Endodermal cell (in vitro differentiated cells): ENCODE results near the gene TMEM115. TPM values are rescaled to one million over a fixed set of nuclear protein-coding genes. Genes with fewer than 3 reads are reported as not detected.

Experiments
- DNase-seq: peaks from one replicate; pipeline ENCODE4 v3.0.0-alpha.2; 2017
- H3K27ac ChIP-seq: 2 replicates; pipeline ENCODE4 v1.5.1; 2013; ENCODE audit warnings: mild to moderate bottlenecking, low read depth, low read length, moderate library complexity
- H3K27me3 ChIP-seq: 2 replicates; pipeline ENCODE4 v1.6.1; 2013; ENCODE audit warnings: mild to moderate bottlenecking, low read length, moderate library complexity; ENCODE audit not compliant: insufficient read depth, control insufficient read depth, poor library complexity, severe bottlenecking
- H3K36me3 ChIP-seq: 2 replicates; pipeline ENCODE4 v1.7.0; 2013; ENCODE audit warnings: mild to moderate bottlenecking, low read length, moderate library complexity; ENCODE audit not compliant: control insufficient read depth, insufficient read depth
- H3K4me1 ChIP-seq: one replicate; pipeline ENCODE4 v1.7.0; 2013; ENCODE audit warnings: low read length; ENCODE audit not compliant: control insufficient read depth, insufficient read depth
- H3K4me3 ChIP-seq: 2 replicates; pipeline ENCODE4 v1.5.1; 2013; ENCODE audit warnings: mild to moderate bottlenecking, low read length, moderate library complexity
- H3K9ac ChIP-seq: 2 replicates; pipeline ENCODE4 v1.6.1; 2013; ENCODE audit warnings: mild to moderate bottlenecking, low read length, moderate library complexity; ENCODE audit not compliant: poor library complexity, severe bottlenecking; ENCODE audit errors: extremely low read depth
- H3K9me3 ChIP-seq: 2 replicates; pipeline ENCODE4 v1.6.1; 2013; ENCODE audit warnings: mild to moderate bottlenecking, low read length, moderate library complexity; ENCODE audit not compliant: control insufficient read depth
- H3K27ac Mint-ChIP-seq: 2 replicates; pipeline ENCODE4 v1.8.0; 2020; ENCODE audit warnings: mixed read lengths
- H3K27me3 Mint-ChIP-seq: 2 replicates; pipeline ENCODE4 v1.8.0; 2021; ENCODE audit warnings: mild to moderate bottlenecking, mixed read lengths; ENCODE audit not compliant: insufficient read depth
- H3K36me3 Mint-ChIP-seq: 2 replicates; pipeline ENCODE4 v1.8.0; 2020; ENCODE audit warnings: low read depth, mixed read lengths
- H3K4me1 Mint-ChIP-seq: 2 replicates; pipeline ENCODE4 v1.8.0; 2020; ENCODE audit warnings: mixed read lengths
- H3K4me3 Mint-ChIP-seq: 2 replicates; pipeline ENCODE4 v1.8.0; 2020; ENCODE audit warnings: mild to moderate bottlenecking, moderate library complexity, mixed read lengths
- H3K9me3 Mint-ChIP-seq: 2 replicates; pipeline ENCODE4 v1.8.0; 2020; ENCODE audit warnings: mild to moderate bottlenecking, mixed read lengths
- WGBS, 2 experiments: methylation state at CpG; one replicate each; pipeline versions ENCODE4 v1.1.5 to v1.1.7; 2013; ENCODE audit warnings: missing lambda C conversion rate in 2 of 2, mixed read lengths in 1 of 2; ENCODE audit not compliant: insufficient coverage in 1 of 2, insufficient read length in 1 of 2; 5-methylcytosine and 5-hydroxymethylcytosine counted together
- total RNA-seq, 2 donors: library from RNA; stranded (reverse); fragmentation: NEBNext Ultra II Directional in 1 of 2; extraction: Animal tissue kit (Norgen Biotek cat#: 25700) in 1 of 2; gene quantifications; 2 replicates in 1 of 2; 3 replicates in 1 of 2; pipeline ENCODE4 v1.2.1, GENCODE V29; 2021
- TF ChIP-seq, protein P1 (sequence below): fragments of 200-600 bp; sonication (generic); conservative IDR thresholded peaks from 2 replicates; pipeline ENCODE4 v1.5.0; 2021; ENCODE audit warnings: antibody characterized with exemption, mild to moderate bottlenecking

Gene TMEM115
- total RNA-seq, 2 donors from 2014 or later, result 30.1 to 32.2 TPM

- Histone ChIP-seq H3K4me3 (no peak overlapping the region), H3K27me3 (no peaks in the 10 kb centered on the region), H3K36me3 (no peaks in the 10 kb centered on the region), H3K9ac (no peak overlapping the region), H3K4me1 (no peaks in the 10 kb centered on the region), H3K9me3 (no peaks in the 10 kb centered on the region), H3K27ac (no peak overlapping the region)
- Mint-ChIP-seq H3K4me1 (peaks cover 2% of the 10 kb centered on the region), H3K36me3 (no peaks in the 10 kb centered on the region), H3K27ac (no peak overlapping the region), H3K9me3 (no peaks in the 10 kb centered on the region), H3K4me3 (no peak overlapping the region), H3K27me3 (no peaks in the 10 kb centered on the region)
- no peak for DNase-seq
- WGBS, 2 experiments, result 93 to 95% methylated on average over 9 to 17 of the region's 17 CpGs
- TF ChIP-seq, protein P1, sequence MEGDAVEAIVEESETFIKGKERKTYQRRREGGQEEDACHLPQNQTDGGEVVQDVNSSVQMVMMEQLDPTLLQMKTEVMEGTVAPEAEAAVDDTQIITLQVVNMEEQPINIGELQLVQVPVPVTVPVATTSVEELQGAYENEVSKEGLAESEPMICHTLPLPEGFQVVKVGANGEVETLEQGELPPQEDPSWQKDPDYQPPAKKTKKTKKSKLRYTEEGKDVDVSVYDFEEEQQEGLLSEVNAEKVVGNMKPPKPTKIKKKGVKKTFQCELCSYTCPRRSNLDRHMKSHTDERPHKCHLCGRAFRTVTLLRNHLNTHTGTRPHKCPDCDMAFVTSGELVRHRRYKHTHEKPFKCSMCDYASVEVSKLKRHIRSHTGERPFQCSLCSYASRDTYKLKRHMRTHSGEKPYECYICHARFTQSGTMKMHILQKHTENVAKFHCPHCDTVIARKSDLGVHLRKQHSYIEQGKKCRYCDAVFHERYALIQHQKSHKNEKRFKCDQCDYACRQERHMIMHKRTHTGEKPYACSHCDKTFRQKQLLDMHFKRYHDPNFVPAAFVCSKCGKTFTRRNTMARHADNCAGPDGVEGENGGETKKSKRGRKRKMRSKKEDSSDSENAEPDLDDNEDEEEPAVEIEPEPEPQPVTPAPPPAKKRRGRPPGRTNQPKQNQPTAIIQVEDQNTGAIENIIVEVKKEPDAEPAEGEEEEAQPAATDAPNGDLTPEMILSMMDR, result no peak
Measured at GRCh38 chr3:50380405-50381085, 21.2 kb upstream of the TMEM115 start.

DNA sequence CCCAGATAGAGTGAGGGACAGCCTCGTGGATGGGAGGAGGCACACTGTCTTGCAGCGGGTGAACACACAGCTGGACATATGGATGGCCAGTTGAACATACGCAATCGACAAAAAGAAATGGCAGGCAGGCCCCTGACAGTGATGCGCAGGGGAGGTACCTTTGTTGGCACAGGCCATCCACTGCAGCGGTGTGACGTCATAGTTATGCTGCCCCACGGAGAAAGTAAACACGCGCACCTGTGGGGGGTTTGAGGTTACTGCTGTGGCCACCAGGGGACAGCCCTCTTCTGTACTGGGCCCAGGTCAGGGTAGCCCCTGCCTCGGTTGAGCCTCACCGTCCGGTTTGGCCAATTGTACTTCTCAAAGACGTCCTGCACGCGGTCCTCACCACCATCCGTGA lies 19.4 kb upstream of the TMEM115 start:
- Mint-ChIP-seq H3K36me3 (no peaks in the 10 kb centered on the region), H3K9me3 (no peaks in the 10 kb centered on the region), H3K27ac (no peak overlapping the region), H3K27me3 (no peaks in the 10 kb centered on the region), H3K4me3 (no peak overlapping the region), H3K4me1 (peaks cover 2% of the 10 kb centered on the region)
- H3K9me3 ChIP-seq, result no peaks in the 10 kb centered on the region
- no peaks in the 10 kb centered on the region for H3K4me1 ChIP-seq
- no peak overlapping the region for H3K4me3 ChIP-seq
- DNase-seq, result no peak
- no peak overlapping the region for H3K27ac ChIP-seq
- no peaks in the 10 kb centered on the region for H3K36me3 ChIP-seq
- H3K9ac ChIP-seq, result no peak overlapping the region
- H3K27me3 ChIP-seq, result no peaks in the 10 kb centered on the region
- TF ChIP-seq, protein P1, result peak; percentile 8
- WGBS, 2 experiments, result 91 to 92% methylated on average over 17 of the region's 17 CpGs

DNA sequence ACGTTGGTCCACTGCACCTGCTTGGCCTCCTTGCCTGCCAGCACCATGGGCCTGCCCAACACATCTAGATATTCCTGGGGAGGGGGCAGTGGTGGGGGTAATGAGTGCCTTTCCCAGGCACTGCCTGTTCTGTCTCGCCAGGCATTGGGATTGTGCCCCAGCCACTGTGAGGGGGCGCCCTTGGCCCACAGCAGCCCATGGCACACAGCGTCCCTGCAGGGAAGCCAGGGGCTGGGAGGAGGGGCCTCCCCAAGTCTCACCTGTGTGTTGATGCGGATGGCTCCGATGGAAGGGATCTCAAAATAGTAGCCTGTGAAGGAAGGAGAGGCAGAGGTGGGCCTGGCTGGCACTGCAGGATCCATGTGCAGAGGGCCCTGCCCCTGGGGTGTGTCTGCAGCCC lies 18.7 kb upstream of the TMEM115 start:
- TF ChIP-seq, protein P1, result no peak
- no peak overlapping the region for H3K27ac Mint-ChIP-seq
- no peak overlapping the region for H3K4me3 Mint-ChIP-seq
- Histone ChIP-seq H3K4me1 (no peaks in the 10 kb centered on the region), H3K4me3 (no peak overlapping the region), H3K9me3 (no peaks in the 10 kb centered on the region), H3K36me3 (no peaks in the 10 kb centered on the region), H3K27ac (no peak overlapping the region), H3K27me3 (no peaks in the 10 kb centered on the region), H3K9ac (no peak overlapping the region)
- no peaks in the 10 kb centered on the region for H3K27me3 Mint-ChIP-seq
- no peaks in the 10 kb centered on the region for H3K9me3 Mint-ChIP-seq
- no peaks in the 10 kb centered on the region for H3K36me3 Mint-ChIP-seq
- peak; percentile 61 for DNase-seq
- 84 to 100% methylated on average over 2 to 6 of the region's 6 CpGs for WGBS, 2 experiments
- peaks cover 2% of the 10 kb centered on the region for H3K4me1 Mint-ChIP-seq
